DMS114 treated with DMSO at 0.1 percent for 48 hours (cell line): ENCODE results near the gene EXOC3L2.
A peak's percentile ranks its signal among the peaks of the same experiment; 100 is the strongest.

Experiments
- DNase-seq: peaks from one replicate; lab custom pipeline; 2025; ENCODE audit not compliant: unreplicated experiment; lab: John Stamatoyannopoulos, UW

EXOC3L2 gene

GRCh38 chr19:45223879-45224278, 21.3 kb downstream of the EXOC3L2 start:
- DNase-seq, result no peak

GRCh38 chr19:45222724-45223123, 22.5 kb downstream of the EXOC3L2 start:
- DNase-seq, result no peak

GRCh38 chr19:45218911-45219743, 26.1 kb downstream of the EXOC3L2 start:
- no peak for DNase-seq

GRCh38 chr19:45218426-45218825, 26.8 kb downstream of the EXOC3L2 start:
- no peak for DNase-seq

GRCh38 chr19:45217957-45218334, 27.3 kb downstream of the EXOC3L2 start:
- no peak for DNase-seq

GRCh38 chr19:45217193-45217956, 27.8 kb downstream of the EXOC3L2 start:
- DNase-seq, result no peak

- no peak for DNase-seq
Measured at GRCh38 chr19:45216667-45217066, 28.5 kb downstream of the EXOC3L2 start.

- no peak for DNase-seq
Measured at GRCh38 chr19:45215391-45216191, 29.6 kb downstream of the EXOC3L2 start.

- DNase-seq, result no peak
Measured at GRCh38 chr19:45213031-45213430, 32.2 kb downstream of the EXOC3L2 start.

- no peak for DNase-seq
Measured at GRCh38 chr19:45211751-45212381, 33.3 kb downstream of the EXOC3L2 start.

GRCh38 chr19:45206328-45206727, 38.9 kb downstream of the EXOC3L2 start:
- no peak for DNase-seq

- no peak for DNase-seq
Measured at GRCh38 chr19:45205810-45206209, 39.4 kb downstream of the EXOC3L2 start.

- no peak for DNase-seq
Measured at GRCh38 chr19:45202637-45203036, 42.6 kb downstream of the EXOC3L2 start.

GRCh38 chr19:45200568-45200967, 44.6 kb downstream of the EXOC3L2 start:
- peak; percentile 16 for DNase-seq

GRCh38 chr19:45195764-45196163, 49.4 kb downstream of the EXOC3L2 start:
- no peak for DNase-seq

GRCh38 chr19:45191375-45191774, 53.8 kb downstream of the EXOC3L2 start:
- no peak for DNase-seq

- DNase-seq, result no peak
Measured at GRCh38 chr19:45189971-45190370, 55.2 kb downstream of the EXOC3L2 start.

GRCh38 chr19:45187421-45188100, 57.6 kb downstream of the EXOC3L2 start:
- DNase-seq, result no peak

- DNase-seq, result no peak
Measured at GRCh38 chr19:45186509-45187334, 58.5 kb downstream of the EXOC3L2 start.

GRCh38 chr19:45184115-45184514, 61.1 kb downstream of the EXOC3L2 start:
- no peak for DNase-seq
